GM12872 (cell line): ENCODE measurements around the gene KIRREL1.

Source experiments
- CTCF ChIP-seq: IDR thresholded peaks from 3 replicates; pipeline ENCODE4 v1.5.1; 2011; ENCODE audit warnings: low read depth, mild to moderate bottlenecking, low read length, moderate library complexity; ENCODE audit not compliant: insufficient read depth

KIRREL1 gene

GRCh38 chr1:158093376-158093775, 99.9 kb downstream of the KIRREL1 start:
- TF ChIP-seq CTCF: no peak

- TF ChIP-seq CTCF: no peak
These were observed 101.1 kb downstream of the KIRREL1 start for GRCh38 chr1:158094571-158094970.

GRCh38 chr1:158095737-158096335, 102.4 kb downstream of the KIRREL1 start:
- peak; percentile 86 for TF ChIP-seq CTCF

GRCh38 chr1:158098256-158098655, 104.8 kb downstream of the KIRREL1 start:
- no peak for TF ChIP-seq CTCF

- TF ChIP-seq CTCF: no peak
These were observed 105.7 kb downstream of the KIRREL1 start for GRCh38 chr1:158099185-158099584.

- no peak for TF ChIP-seq CTCF
These were observed 107.1 kb downstream of the KIRREL1 start for GRCh38 chr1:158100498-158100897.

GRCh38 chr1:158101455-158101854, 108.0 kb downstream of the KIRREL1 start:
- TF ChIP-seq CTCF: no peak
